Measurements from ENCODE around the gene PPP1R2.

Gene PPP1R2

GRCh38 chr3:195565716-195566115 lies 22.6 kb upstream of the PPP1R2 start:
- no peak for DNase-seq

- DNase-seq: no peak
Measured at GRCh38 chr3:195563317-195563716, 20.2 kb upstream of the PPP1R2 start.

GRCh38 chr3:195559723-195560409 lies 16.7 kb upstream of the PPP1R2 start:
- no peak for DNase-seq

GRCh38 chr3:195558602-195559001 lies 15.5 kb upstream of the PPP1R2 start:
- DNase-seq: peak; percentile 77

- no peak for DNase-seq
Measured at GRCh38 chr3:195557322-195557721, 14.2 kb upstream of the PPP1R2 start.

GRCh38 chr3:195556390-195556789 lies 13.3 kb upstream of the PPP1R2 start:
- DNase-seq: no peak

DNA sequence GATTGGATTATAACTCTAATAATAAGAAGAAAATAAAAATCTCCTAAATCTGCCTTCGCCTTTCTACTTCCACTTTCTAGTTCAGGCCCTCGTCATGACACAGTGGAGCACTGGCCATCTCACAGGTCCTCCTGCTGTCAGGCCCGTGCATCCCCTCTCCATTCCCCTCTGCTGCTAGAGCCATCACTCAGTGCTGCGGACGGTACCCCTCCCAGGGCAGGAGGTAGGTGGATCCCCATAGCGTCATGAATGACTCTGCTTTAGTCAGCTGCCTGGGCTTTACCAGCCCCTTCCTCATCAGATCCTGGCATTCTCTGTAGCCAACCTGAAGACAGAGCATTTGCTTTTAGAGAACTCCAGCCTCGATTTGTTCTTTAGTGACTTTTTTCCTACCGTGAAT lies 12.0 kb upstream of the PPP1R2 start:
- DNase-seq: no peak

GRCh38 chr3:195554458-195554857 lies 11.3 kb upstream of the PPP1R2 start:
- DNase-seq: no peak

DNA sequence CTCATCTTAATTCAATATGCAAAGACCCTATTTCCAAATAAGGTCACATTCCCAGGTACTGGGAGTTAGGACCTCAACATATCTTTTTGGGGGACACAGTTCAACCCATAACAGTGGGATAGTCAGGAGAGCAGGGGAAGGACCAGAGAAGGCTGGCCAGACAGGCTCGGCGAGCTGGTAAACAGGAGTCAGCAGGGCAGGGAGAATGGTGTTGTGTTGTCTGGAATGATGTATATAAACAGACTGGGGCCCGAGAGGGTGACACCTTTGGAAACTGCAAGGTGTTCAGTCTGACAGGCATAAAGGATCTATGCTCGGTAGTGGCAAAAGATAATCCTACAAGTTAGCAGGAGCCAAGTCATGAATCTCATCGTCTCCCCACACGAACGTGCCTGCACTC lies 10.1 kb upstream of the PPP1R2 start:
- no peak for DNase-seq

GRCh38 chr3:195551381-195551978 lies 8.4 kb upstream of the PPP1R2 start:
- no peak for DNase-seq

DNA sequence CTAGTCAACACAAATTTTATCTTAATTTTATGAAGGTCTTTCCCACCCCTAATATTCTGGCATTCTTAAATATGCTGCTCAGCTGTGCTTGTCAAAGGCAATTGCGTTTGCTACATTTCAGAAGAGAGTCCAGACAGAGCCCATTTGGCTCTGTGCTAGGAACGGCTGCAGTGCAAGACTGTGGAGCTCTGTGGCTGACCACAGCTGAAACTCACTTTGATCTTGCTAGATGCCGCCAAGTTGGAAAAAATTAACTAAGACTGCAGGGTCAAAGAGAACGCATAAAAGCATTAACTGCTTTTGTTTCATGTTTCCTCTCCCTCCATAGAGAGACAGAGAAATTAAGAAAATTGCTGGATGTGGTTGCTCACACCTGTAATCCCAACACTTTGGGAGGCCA lies 7.6 kb upstream of the PPP1R2 start:
- no peak for DNase-seq

DNA sequence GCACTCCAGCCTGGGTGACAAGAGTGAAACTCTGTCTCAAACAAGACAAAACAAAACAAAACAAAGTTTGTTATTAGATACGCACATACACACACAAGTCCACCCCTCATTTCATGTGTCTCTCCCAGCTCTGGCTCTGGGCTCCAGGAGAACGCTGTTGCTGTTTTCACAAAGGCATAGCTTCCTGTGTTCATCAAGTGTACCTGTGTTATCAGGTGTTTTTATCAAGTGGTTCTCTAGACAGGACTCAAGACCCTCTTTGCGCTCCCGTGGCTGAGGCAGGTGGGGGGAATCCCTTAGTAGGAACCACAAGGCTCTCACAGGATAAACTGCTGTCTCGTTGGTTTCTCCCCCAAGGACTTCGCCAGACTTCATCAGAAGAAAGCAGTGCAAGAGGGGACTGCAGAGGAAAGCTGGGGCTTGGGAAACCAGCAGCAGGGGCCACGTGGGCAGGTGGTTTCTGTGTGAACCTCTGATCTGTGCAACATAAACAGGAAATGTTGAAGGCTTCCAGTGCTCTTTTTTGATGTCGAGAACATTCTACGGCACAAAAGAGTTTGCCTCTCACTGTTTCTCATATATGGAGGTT lies 6.9 kb upstream of the PPP1R2 start:
- DNase-seq: no peak

GRCh38 chr3:195548987-195549386 lies 5.9 kb upstream of the PPP1R2 start:
- no peak for DNase-seq

- no peak for DNase-seq
Measured at GRCh38 chr3:195548501-195548900, 5.4 kb upstream of the PPP1R2 start.

GRCh38 chr3:195548006-195548405 lies 4.9 kb upstream of the PPP1R2 start:
- DNase-seq: no peak

GRCh38 chr3:195546130-195546560 lies 3.0 kb upstream of the PPP1R2 start:
- DNase-seq: no peak

GRCh38 chr3:195544634-195545033 lies 1.5 kb upstream of the PPP1R2 start:
- DNase-seq: no peak

DNA sequence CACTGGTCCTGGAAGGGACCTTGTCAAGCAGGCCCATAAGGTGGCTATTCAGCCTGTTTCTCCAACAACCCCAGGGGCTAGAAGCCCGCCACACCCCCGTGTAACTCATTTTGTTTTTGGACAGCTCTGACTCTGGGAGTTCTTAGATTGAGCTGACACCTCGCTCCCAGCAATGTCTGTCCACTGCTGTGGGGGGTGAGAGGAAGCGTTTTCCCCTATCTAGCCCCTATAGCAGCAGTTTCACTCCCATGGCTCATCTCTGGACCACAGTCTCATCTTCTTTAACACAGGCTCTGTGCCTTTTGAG lies 1.1 kb upstream of the PPP1R2 start:
- no peak for DNase-seq

- no peak for DNase-seq
Measured at GRCh38 chr3:195543500-195544229, 540 bp upstream of the PPP1R2 start.

- peak; percentile 38 for DNase-seq
Measured at GRCh38 chr3:195542316-195542697, 818 bp downstream of the PPP1R2 start.

- no peak for DNase-seq
Measured at GRCh38 chr3:195540511-195540910, 2.6 kb downstream of the PPP1R2 start.

DNA sequence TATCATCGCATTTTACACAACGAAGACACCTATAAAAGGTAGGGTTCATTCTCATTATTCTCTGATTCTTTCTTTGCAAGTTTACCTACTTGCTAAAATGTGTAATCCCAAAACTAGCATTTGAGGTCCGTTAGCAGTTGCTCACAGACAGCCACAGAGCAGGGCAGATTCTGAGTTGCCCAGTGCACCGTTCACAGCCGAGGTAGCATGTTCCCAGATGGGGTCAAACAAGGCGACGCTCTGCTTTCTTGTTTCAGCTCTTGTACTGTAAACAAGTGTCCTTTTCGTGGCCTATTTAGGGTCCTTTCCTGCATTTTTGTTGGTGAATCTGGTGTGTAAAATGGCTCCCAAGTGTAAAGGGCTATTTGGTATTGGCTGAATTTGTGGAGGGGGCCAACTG lies 3.1 kb downstream of the PPP1R2 start:
- DNase-seq: no peak

GRCh38 chr3:195539479-195539878 lies 3.6 kb downstream of the PPP1R2 start:
- no peak for DNase-seq

DNA sequence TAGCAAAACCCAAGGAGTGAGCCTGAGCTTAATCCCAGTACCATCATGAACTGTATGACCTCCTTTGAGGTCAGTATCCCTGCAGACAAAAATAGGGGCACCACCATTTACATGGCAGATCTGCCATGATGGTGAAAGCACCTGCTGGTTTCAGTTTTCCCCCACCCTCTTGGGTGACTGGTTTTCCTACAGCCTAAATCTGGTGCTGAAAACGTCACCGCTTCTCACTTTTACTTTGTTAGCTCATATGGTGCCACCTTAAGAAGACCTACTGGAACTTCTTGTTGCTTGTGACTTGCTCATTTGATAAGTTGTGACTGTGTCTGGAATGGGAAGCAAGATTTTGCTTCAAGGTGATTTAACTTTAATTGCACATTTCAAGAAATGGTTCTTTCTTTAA lies 5.1 kb downstream of the PPP1R2 start:
- DNase-seq: no peak
